Measurements from ENCODE around the gene CELF4. TPM values are rescaled to one million over a fixed set of nuclear protein-coding genes. Genes with fewer than 3 reads are reported as not detected.

The CELF4 gene
- total RNA-seq, 1 donor from 2014 or later, result not detected

GRCh38 chr18:37497853-37498518, 67.6 kb downstream of the CELF4 start:
- no peak for DNase-seq (ENCODE audit: low read depth in 2 of 2)

- DNase-seq (ENCODE audit: low read depth in 2 of 2), result no peak
Observed at GRCh38 chr18:37496568-37496967, 69.0 kb downstream of the CELF4 start.

- no peak for DNase-seq (ENCODE audit: low read depth in 2 of 2)
Observed at GRCh38 chr18:37495354-37495753, 70.2 kb downstream of the CELF4 start.

GRCh38 chr18:37494406-37494805, 71.2 kb downstream of the CELF4 start:
- DNase-seq (ENCODE audit: low read depth in 2 of 2), result no peak

- DNase-seq (ENCODE audit: low read depth in 2 of 2), result no peak
Observed at GRCh38 chr18:37493352-37493935, 72.2 kb downstream of the CELF4 start.

GRCh38 chr18:37492952-37493351, 72.6 kb downstream of the CELF4 start:
- no peak for DNase-seq (ENCODE audit: low read depth in 2 of 2)

- DNase-seq (ENCODE audit: low read depth in 2 of 2), result no peak
Observed at GRCh38 chr18:37491526-37491925, 74.1 kb downstream of the CELF4 start.

- DNase-seq (ENCODE audit: low read depth in 2 of 2), result no peak
Observed at GRCh38 chr18:37489998-37490397, 75.6 kb downstream of the CELF4 start.

GRCh38 chr18:37489011-37489410, 76.6 kb downstream of the CELF4 start:
- no peak for DNase-seq (ENCODE audit: low read depth in 2 of 2)

GRCh38 chr18:37487400-37487867, 78.2 kb downstream of the CELF4 start:
- peak in 1 of 2 donors; percentile 81 for DNase-seq (ENCODE audit: low read depth in 2 of 2)

GRCh38 chr18:37486848-37487247, 78.8 kb downstream of the CELF4 start:
- peak in 1 of 2 donors; percentile 37 for DNase-seq (ENCODE audit: low read depth in 2 of 2)

- DNase-seq (ENCODE audit: low read depth in 2 of 2), result peak in 1 of 2 donors; percentile 44
Observed at GRCh38 chr18:37484983-37485834, 80.4 kb downstream of the CELF4 start.

GRCh38 chr18:37483984-37484819, 81.4 kb downstream of the CELF4 start:
- no peak for DNase-seq (ENCODE audit: low read depth in 2 of 2)

GRCh38 chr18:37483221-37483971, 82.2 kb downstream of the CELF4 start:
- DNase-seq (ENCODE audit: low read depth in 2 of 2), result peak; percentile 36 to 42

GRCh38 chr18:37482433-37482832, 83.2 kb downstream of the CELF4 start:
- DNase-seq (ENCODE audit: low read depth in 2 of 2), result no peak

GRCh38 chr18:37482002-37482401, 83.6 kb downstream of the CELF4 start:
- no peak for DNase-seq (ENCODE audit: low read depth in 2 of 2)

- DNase-seq (ENCODE audit: low read depth in 2 of 2), result no peak
Observed at GRCh38 chr18:37481491-37481890, 84.1 kb downstream of the CELF4 start.

GRCh38 chr18:37481072-37481471, 84.5 kb downstream of the CELF4 start:
- DNase-seq (ENCODE audit: low read depth in 2 of 2), result no peak

- no peak for DNase-seq (ENCODE audit: low read depth in 2 of 2)
Observed at GRCh38 chr18:37476611-37477295, 88.8 kb downstream of the CELF4 start.

- DNase-seq (ENCODE audit: low read depth in 2 of 2), result peak; percentile 31 to 52
Observed at GRCh38 chr18:37476182-37476581, 89.4 kb downstream of the CELF4 start.

Measured in lung microvascular endothelial cell (primary cell).